ENCODE data around the gene C1orf56. TPM values are rescaled to one million over a fixed set of nuclear protein-coding genes. Genes with fewer than 3 reads are reported as not detected.

The C1orf56 gene
- total and polyA plus RNA-seq, 4 donors = 1.5 to 11.2 (median 3.3) TPM

DNA sequence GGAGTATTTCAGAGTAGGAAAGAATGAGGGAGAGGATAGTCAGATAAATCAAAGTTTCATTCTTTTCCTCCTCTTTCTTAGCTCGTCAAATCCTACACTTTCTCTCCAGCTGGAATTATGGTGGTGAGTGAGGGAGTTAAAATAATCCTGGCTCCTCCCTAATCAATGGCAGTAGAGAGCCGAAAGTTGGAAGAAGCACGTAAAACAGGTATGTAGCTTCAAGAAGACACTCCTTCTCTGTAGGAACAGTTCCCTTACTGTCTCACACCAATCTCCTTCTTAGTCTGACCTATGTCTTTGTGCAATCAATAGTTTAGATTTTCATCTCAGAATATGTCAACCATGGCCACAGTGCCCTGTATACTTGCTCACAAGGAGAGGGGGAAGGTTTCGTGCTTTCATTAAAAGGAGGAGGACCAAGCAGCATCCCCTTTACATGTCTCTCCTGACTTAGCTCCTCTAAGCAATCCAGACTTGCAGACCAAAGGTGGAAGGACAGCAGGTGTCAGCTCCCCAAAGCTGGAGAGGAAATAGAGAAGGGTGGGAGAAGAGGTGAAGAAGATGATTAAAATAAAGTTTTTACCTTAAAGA is 41.7 kb upstream of the C1orf56 start:
- H3K4me1 ChIP-seq (ENCODE audit: control insufficient read depth in 4 of 4, insufficient read depth in 4 of 4, low read length in 3 of 4) = peaks cover 16 to 63% (median 49%) of the 10 kb centered on the region in 4 donors
- no peak for DNase-seq (ENCODE audit: low spot score)
- peak overlapping the region; percentile 34 to 79 for H3K9ac ChIP-seq (ENCODE audit: low read depth in 1 of 2, low read length in 2 of 2)
- 11% methylated on average over 4 of the region's 4 CpGs for WGBS
- no peaks in the 10 kb centered on the region for H3K9me3 ChIP-seq (ENCODE audit: control insufficient read depth in 4 of 4, low read length in 3 of 4)
- H3K27ac ChIP-seq (ENCODE audit: low read depth in 1 of 2, low read length in 2 of 2) = peak overlapping the region; percentile 84
- TF ChIP-seq, protein P1, sequence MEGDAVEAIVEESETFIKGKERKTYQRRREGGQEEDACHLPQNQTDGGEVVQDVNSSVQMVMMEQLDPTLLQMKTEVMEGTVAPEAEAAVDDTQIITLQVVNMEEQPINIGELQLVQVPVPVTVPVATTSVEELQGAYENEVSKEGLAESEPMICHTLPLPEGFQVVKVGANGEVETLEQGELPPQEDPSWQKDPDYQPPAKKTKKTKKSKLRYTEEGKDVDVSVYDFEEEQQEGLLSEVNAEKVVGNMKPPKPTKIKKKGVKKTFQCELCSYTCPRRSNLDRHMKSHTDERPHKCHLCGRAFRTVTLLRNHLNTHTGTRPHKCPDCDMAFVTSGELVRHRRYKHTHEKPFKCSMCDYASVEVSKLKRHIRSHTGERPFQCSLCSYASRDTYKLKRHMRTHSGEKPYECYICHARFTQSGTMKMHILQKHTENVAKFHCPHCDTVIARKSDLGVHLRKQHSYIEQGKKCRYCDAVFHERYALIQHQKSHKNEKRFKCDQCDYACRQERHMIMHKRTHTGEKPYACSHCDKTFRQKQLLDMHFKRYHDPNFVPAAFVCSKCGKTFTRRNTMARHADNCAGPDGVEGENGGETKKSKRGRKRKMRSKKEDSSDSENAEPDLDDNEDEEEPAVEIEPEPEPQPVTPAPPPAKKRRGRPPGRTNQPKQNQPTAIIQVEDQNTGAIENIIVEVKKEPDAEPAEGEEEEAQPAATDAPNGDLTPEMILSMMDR (IDR thresholded peaks at IDR 0.05; ENCODE audit: low read depth, low read length, missing input control) = no peak
- TF ChIP-seq TAF1 (conservative IDR thresholded peaks at IDR 0.05) (no peak), EGR1 (IDR thresholded peaks at IDR 0.05; ENCODE audit: low read depth in 2 of 2) (no peak), YY1 (IDR thresholded peaks at IDR 0.05) (peak; percentile 24)
- H3K4me3 ChIP-seq (ENCODE audit: low read depth in 1 of 3, low read length in 3 of 3) = peak overlapping the region; percentile 33 to 84 (median 61)
- H3K36me3 ChIP-seq (ENCODE audit: control insufficient read depth in 4 of 4, insufficient read depth in 3 of 4, low read depth in 1 of 4, low read length in 3 of 4) = peaks cover 0 to 15% (median 6%) of the 10 kb centered on the region in 4 donors
- H3K27me3 ChIP-seq (ENCODE audit: control insufficient read depth in 4 of 4, insufficient read depth in 4 of 4, low read length in 3 of 4) = no peaks in the 10 kb centered on the region

DNA sequence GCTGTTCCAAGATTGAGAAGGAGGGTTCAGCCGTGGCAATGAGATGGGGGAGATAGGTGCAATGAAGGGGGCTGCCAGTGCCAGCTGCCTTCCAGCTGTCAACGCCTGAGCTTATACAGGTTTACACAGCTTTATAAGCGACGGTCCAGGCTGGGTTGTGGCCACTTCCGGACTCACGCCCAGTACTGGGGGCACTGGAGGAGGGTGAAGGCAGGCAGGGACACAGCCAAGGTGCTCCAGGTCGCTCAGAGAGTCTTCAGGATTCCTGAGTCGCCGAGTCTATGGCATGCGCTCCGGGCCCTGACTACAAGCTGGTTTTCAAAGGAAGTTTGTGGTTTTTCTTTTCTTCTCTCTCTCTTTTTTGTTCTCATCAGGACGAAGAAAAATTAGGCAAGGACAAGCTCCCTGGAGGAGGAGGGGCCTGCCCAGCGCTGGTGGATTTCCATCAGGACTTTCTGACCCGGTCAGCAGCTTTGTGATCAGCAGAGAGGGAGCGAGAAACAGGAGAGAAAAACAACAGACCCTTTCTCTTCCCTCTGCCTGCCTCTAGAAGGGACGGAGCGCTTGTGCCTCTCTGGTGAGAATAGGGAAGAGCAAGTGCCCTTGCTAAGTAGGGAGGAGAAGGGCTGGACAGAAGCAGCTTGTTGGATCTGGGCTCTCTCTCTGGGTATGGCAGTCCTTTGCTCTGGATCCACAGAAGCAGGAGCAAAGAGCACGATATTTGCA is 41.1 kb upstream of the C1orf56 start, which contains the start of gene MINDY1:
TSS of gene MINDY1 (minus strand) at position 576 of the 726 bp plus-strand sequence. CDS start 4,285 bp downstream, outside the sequence.
- Histone ChIP-seq H3K9me3 (ENCODE audit: control insufficient read depth in 4 of 4, low read length in 3 of 4) (no peaks in the 10 kb centered on the region), H3K4me3 (ENCODE audit: low read depth in 1 of 3, low read length in 3 of 3) (peak within 1 kb of the TSS; percentile 33 to 84 (median 61)), H3K9ac (ENCODE audit: low read depth in 1 of 2, low read length in 2 of 2) (peak within 1 kb of the TSS; percentile 34 to 79), H3K27ac (ENCODE audit: low read depth in 1 of 2, low read length in 2 of 2) (peak within 1 kb of the TSS; percentile 84), H3K27me3 (ENCODE audit: control insufficient read depth in 4 of 4, insufficient read depth in 4 of 4, low read length in 3 of 4) (no peaks in the 10 kb centered on the region), H3K36me3 (ENCODE audit: control insufficient read depth in 4 of 4, insufficient read depth in 3 of 4, low read depth in 1 of 4, low read length in 3 of 4) (peaks cover 0 to 11% (median 4%) of the 10 kb centered on the region in 4 donors), H3K4me1 (ENCODE audit: control insufficient read depth in 4 of 4, insufficient read depth in 4 of 4, low read length in 3 of 4) (peaks cover 18 to 67% (median 53%) of the 10 kb centered on the region in 4 donors)
- no peak for TF ChIP-seq NR2F2 (IDR thresholded peaks at IDR 0.05)
- peak in 1 of 2 donors; percentile 21 for TF ChIP-seq JUND (IDR thresholded peaks at IDR 0.05)
- TF ChIP-seq RAD21 (IDR thresholded peaks at IDR 0.05) = peak; percentile 56 to 74
- TF ChIP-seq, protein P2, sequence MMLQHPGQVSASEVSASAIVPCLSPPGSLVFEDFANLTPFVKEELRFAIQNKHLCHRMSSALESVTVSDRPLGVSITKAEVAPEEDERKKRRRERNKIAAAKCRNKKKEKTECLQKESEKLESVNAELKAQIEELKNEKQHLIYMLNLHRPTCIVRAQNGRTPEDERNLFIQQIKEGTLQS (IDR thresholded peaks at IDR 0.05) = no peak
- peak; percentile 62 for TF ChIP-seq YY1 (IDR thresholded peaks at IDR 0.05)
- TF ChIP-seq, protein P3, sequence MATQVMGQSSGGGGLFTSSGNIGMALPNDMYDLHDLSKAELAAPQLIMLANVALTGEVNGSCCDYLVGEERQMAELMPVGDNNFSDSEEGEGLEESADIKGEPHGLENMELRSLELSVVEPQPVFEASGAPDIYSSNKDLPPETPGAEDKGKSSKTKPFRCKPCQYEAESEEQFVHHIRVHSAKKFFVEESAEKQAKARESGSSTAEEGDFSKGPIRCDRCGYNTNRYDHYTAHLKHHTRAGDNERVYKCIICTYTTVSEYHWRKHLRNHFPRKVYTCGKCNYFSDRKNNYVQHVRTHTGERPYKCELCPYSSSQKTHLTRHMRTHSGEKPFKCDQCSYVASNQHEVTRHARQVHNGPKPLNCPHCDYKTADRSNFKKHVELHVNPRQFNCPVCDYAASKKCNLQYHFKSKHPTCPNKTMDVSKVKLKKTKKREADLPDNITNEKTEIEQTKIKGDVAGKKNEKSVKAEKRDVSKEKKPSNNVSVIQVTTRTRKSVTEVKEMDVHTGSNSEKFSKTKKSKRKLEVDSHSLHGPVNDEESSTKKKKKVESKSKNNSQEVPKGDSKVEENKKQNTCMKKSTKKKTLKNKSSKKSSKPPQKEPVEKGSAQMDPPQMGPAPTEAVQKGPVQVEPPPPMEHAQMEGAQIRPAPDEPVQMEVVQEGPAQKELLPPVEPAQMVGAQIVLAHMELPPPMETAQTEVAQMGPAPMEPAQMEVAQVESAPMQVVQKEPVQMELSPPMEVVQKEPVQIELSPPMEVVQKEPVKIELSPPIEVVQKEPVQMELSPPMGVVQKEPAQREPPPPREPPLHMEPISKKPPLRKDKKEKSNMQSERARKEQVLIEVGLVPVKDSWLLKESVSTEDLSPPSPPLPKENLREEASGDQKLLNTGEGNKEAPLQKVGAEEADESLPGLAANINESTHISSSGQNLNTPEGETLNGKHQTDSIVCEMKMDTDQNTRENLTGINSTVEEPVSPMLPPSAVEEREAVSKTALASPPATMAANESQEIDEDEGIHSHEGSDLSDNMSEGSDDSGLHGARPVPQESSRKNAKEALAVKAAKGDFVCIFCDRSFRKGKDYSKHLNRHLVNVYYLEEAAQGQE (IDR thresholded peaks at IDR 0.05) = peak; percentile 91
- no peak for TF ChIP-seq EGR1 (IDR thresholded peaks at IDR 0.05; ENCODE audit: low read depth in 2 of 2)
- no peak for TF ChIP-seq FOXA2 (IDR thresholded peaks at IDR 0.05)
- TF ChIP-seq SP1 (IDR thresholded peaks at IDR 0.05) = peak; percentile 55
- TF ChIP-seq HNF4G (IDR thresholded peaks at IDR 0.05) = no peak
- TF ChIP-seq, protein P4, sequence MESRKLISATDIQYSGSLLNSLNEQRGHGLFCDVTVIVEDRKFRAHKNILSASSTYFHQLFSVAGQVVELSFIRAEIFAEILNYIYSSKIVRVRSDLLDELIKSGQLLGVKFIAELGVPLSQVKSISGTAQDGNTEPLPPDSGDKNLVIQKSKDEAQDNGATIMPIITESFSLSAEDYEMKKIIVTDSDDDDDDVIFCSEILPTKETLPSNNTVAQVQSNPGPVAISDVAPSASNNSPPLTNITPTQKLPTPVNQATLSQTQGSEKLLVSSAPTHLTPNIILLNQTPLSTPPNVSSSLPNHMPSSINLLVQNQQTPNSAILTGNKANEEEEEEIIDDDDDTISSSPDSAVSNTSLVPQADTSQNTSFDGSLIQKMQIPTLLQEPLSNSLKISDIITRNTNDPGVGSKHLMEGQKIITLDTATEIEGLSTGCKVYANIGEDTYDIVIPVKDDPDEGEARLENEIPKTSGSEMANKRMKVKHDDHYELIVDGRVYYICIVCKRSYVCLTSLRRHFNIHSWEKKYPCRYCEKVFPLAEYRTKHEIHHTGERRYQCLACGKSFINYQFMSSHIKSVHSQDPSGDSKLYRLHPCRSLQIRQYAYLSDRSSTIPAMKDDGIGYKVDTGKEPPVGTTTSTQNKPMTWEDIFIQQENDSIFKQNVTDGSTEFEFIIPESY (IDR thresholded peaks at IDR 0.05) = no peak
- TF ChIP-seq, protein P1 (IDR thresholded peaks at IDR 0.05; ENCODE audit: low read depth, low read length, missing input control) = peak; percentile 40
- TF ChIP-seq RXRA (IDR thresholded peaks at IDR 0.05) = peak; percentile 49 to 53
- no peak for TF ChIP-seq GABPA (IDR thresholded peaks at IDR 0.05 in 1 of 2, conservative IDR thresholded peaks at IDR 0.05 in 1 of 2)
- TF ChIP-seq TAF1 (conservative IDR thresholded peaks at IDR 0.05) = peak; percentile 91
- TF ChIP-seq HNF4A (conservative IDR thresholded peaks at IDR 0.05) = peak; percentile 59 to 72
- no peak for TF ChIP-seq FOXA1 (IDR thresholded peaks at IDR 0.05)
- TF ChIP-seq, protein P5, sequence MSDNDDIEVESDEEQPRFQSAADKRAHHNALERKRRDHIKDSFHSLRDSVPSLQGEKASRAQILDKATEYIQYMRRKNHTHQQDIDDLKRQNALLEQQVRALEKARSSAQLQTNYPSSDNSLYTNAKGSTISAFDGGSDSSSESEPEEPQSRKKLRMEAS (IDR thresholded peaks at IDR 0.05) = no peak
- peak; percentile 65 for DNase-seq (ENCODE audit: low spot score)
- WGBS = under 1% methylated on average over 18 of the region's 18 CpGs
